IPS-NIHi7 (cell line): ENCODE data around the gene MCOLN1.
"Not testable (repeated sequence)": the region's sequence is repeated elsewhere in the genome, so short reads cannot be mapped to it uniquely, and the experiment has no call there.

Experiments
- DNase-seq: peaks from one replicate; pipeline ENCODE4 v3.0.0; 2012; ENCODE audit warnings: mixed read lengths; ENCODE audit errors: extremely low spot score

MCOLN1 gene

DNA sequence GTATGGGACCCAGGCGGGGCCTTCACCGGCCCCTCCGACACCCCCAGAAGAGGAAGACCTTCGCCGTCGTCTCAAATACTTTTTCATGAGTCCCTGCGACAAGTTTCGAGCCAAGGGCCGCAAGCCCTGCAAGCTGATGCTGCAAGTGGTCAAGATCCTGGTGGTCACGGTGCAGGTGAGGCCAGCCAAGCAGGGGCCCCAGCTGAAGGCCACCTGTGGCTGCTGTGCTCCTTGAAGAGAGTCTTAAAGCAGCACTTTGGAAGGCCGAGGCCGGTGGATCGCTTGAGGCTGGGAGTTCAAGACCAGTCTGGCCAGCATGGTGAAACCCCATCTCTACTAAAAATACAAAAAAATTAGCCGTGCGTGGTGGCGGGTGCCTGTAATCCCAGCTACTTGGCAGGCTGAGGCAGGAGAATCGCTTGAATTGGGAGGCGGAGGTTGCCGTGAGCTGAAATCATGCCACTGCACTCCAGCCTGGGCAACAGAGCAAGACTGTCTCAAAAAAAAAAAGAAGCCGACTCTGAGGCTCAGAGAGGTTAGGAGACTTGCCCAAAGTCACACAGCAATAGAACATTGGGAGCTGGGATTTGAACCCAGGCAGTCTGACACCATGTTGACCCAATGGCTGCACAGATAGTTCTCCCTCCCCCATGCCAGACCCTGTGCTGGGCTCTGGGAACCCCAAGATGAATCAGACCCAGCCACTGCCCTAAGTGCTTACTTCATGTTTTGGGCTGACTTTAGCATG lies 2.7 kb downstream of the MCOLN1 start:
- no peak for DNase-seq

- DNase-seq, result no peak
Observed at GRCh38 chr19:7526059-7526929, 3.9 kb downstream of the MCOLN1 start.

DNA sequence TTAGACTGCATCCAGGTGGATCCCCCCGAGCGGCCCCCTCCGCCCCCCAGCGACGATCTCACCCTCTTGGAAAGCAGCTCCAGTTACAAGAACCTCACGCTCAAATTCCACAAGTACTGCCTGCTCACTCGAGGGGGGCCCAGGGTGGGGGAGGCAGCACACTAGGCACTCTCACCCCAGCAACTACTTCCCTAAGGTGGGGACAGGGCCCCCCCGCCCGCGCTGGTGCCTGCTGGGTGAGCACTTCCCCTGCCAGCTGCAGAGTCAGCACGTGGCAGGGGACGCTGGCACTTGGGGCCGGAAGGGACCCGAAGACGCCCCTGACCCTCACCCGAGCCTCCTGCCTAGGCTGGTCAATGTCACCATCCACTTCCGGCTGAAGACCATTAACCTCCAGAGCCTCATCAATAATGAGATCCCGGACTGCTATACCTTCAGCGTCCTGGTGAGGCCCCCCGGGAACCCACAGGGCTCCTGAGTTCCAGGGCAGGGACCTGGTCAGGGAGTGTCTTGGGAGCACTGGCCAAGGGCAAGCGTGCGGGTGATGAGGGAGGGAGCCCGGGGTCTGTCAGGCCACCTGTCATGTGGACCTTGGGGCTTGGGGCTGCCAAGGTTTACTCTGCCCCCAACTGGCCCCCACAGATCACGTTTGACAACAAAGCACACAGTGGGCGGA lies 5.2 kb downstream of the MCOLN1 start:
- no peak for DNase-seq

DNA sequence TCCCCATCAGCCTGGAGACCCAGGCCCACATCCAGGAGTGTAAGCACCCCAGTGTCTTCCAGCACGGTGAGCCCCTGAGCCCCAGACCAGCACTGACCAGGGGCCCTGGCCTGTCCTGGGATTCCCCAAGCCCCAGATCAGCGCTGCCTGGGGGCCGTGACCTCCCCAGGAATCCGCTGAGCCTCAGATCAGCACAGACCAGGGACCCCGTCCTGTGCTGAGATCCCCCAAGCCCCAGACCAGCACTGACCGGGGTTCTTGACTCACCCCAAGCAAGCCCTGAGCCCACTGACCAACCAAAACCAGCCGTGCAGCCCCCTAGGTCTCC lies 5.7 kb downstream of the MCOLN1 start:
- no peak for DNase-seq

- DNase-seq, result no peak
Observed at GRCh38 chr19:7528522-7529245, 6.3 kb downstream of the MCOLN1 start.

DNA sequence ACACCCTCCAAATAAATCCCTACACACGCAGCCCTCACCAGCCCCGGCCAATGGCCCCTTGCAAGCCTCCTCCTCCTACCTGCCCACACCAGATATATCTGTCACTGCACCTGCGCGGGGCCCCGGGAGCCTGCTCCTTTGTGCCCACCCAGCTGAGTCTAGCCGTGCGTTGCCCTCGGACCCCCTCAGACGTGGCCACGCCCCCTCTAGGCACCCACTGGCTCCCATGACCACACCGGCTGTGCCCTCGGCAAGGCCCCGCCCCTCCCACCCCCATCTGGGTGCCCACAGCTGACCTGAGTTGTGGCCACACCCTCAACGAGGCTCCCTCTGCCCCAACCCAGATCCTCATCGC lies 6.8 kb downstream of the MCOLN1 start:
- no peak for DNase-seq

GRCh38 chr19:7529610-7530490 lies 7.4 kb downstream of the MCOLN1 start:
- DNase-seq, result no peak

- no peak for DNase-seq
Observed at GRCh38 chr19:7533281-7533885, 11.0 kb downstream of the MCOLN1 start.

DNA sequence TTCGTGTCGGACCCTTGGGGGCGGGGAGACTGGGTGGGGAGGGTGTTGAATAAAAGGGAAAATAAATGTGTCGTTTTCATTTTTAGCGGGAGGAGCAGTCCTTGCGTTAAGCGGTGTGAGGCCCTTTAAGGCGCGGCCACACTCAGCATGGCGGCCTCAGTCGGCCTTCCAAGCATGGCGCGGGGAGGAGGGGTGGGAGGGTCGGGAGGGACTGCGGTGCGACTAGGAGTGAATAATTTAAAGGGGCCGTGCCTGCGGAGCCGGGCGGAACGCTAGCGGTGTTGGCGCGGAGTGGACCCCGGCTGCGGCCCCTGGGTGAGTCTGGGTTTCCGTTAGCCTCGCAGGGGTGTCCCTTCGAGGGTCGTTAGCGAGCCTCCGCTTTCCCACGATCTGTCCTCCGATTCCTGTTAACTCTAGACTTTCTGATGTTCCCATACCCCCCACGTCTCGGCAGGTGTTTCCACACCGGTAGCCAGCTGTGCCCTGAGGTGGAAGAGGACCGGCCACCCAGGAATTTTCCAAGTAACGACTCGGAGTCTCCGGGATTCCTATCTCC lies 11.6 kb downstream of the MCOLN1 start:
- DNase-seq, result peak; percentile 90

- peak; percentile 75 for DNase-seq
Observed at GRCh38 chr19:7534531-7535046, 12.2 kb downstream of the MCOLN1 start.

DNA sequence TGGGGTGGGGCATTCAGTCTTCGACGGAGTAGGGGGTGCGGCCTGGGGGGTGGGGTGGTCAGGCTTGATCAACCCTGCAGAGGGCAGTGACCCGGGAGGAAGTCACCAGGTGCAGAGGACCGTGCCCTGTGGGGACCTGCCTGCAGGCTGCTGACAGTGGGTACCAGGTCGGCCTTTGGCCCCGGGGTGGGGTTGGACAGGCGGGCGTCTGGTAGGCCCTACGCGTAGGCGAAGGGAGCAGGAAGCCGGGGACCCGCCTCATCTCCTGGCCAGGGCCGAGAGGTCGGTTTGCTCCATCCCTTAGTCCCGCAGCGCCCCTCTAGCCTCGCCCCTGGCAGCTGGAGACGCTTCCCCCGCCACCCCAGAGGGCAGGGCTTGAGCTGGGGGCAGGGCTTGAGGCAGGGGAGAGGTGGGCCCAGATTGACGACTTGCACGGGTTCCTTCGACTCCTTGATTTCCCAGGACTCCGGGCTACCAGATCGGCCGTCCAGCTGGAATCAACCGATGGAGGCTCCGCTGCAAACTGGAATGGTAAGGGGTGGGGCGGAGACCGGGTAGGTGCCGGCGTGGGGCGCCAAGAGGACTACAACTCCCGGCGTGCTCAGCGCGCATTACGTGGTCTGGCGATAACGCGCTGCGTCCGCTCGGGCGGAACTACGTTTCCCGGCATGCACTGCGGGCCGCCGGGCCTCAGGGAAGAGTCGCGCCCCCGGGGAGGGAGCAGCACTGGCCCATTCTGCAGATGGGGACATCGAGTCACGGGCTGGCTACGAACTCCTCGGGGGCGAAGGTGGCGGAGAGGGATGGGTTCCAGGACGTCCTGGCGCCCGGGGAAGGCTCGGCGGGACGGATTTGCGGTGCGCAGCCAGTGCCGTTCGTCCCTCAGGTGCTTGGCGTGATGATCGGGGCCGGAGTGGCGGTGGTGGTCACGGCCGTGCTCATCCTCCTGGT lies 12.9 kb downstream of the MCOLN1 start, which contains the start of gene PNPLA6:
TSS of gene PNPLA6 (plus strand) at position 671 of the 951 bp plus-strand sequence. CDS start at position 743, 72 bp downstream.
- DNase-seq, result peak; percentile 95

DNA sequence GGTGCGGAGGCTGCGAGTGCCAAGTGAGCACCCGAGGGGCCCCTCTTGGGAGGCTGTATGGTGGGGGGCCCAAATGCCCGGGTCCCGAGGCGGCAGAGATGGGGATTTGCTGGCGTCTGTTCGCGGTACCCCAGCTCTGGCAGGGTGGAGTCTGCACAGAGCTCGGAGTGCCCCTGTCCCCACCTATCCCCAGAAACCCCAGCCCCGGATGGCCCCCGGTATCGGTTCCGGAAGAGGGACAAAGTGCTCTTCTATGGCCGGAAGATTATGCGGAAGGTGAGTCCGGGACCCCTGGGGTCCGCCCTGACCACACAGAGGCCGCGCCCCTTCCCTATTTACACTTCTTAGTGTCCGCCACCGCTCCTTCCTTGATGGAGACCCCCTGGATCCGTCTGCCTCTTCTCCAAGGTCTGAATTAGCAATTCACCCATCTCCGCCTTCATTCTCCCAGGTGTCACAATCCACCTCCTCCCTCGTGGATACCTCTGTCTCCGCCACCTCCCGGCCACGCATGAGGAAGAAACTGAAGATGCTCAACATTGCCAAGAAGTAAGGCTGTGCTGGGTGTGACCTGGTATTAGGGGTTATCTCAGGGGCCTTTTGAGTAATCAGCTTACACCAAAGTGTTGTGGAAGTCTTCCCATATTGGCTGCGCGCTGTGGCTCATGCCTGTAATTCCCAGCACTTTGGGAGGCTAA lies 13.7 kb downstream of the MCOLN1 start:
- DNase-seq, result peak; percentile 35

DNA sequence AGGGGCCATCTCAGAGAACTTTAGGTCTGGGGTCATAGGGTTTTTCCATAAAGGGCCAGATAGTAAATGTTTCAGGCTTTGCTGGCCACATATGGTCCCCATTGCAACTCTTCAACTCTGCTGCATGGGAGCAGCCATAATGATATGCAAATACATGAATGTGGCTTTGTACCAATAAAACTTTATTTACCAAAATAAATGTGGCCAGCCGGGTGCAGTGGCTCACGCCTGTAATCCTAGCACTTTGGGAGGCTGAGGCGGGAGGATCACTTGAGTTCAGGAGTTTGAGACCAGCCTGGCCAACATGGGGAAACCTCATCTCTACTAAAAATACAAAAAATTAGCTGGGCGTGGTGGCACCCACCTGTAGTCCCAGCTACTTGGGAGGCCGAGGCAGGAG lies 16.6 kb downstream of the MCOLN1 start:
- DNase-seq, result not testable (repeated sequence)

DNA sequence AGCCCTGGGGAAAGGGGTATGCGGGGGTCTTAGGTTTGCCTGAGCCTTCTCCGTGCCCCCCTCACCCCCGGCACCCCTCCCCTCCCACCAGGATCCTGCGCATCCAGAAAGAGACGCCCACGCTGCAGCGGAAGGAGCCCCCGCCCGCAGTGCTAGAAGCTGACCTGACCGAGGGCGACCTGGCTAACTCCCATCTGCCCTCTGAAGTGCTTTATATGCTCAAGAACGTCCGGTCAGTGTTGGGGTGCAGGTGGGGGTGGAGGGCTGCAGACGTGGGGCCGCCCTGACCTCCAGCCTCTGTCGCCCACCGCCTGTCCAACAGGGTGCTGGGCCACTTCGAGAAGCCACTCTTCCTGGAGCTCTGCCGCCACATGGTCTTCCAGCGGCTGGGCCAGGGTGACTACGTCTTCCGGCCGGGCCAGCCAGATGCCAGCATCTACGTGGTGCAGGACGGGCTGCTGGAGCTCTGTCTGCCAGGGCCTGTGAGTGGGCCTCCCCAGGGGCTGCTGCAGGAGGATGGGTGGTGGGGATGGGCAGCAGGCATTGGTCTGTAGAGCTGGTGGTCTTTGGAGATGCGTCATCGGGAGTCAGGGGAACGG lies 17.5 kb downstream of the MCOLN1 start:
- DNase-seq, result no peak

DNA sequence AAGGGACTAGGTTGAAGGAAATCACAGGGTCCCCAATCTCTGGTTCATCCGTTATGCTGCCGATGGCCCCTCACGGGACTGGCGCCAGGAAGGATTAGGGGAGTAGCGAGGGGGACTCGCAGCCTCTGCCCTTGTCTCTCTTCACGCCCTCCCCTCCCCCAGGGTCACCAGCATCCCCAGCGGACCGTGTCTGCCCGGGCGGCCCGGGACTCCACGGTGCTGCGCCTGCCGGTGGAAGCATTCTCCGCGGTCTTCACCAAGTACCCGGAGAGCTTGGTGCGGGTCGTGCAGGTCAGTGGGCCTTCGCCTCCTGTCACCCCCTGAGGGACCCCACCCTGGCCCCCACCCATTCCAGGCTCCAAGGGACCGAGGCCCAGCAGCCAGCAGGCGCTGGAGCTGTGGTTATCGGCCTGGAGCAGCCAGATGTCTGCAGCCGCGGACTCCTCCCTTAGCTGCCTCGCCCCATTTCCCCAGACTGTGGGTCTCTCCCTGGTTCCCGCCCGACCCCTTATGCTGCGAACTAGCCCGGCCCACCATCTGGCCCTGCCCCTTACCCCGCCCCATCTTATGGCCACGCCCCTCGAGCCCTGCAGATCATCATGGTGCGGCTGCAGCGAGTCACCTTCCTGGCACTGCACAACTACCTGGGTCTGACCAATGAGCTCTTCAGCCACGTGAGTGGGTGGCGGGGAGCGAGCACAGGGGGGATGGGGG lies 18.5 kb downstream of the MCOLN1 start:
- peak; percentile 85 for DNase-seq

GRCh38 chr19:7541475-7541824 lies 19.0 kb downstream of the MCOLN1 start:
- no peak for DNase-seq

- DNase-seq, result no peak
Observed at GRCh38 chr19:7541828-7542443, 19.5 kb downstream of the MCOLN1 start.
